Coronary artery (tissue), 2 donors: ENCODE measurements around the gene IL31RA.

ENCODE experiments used
- DNase-seq: peaks from one replicate; pipeline ENCODE4 v3.0.0-alpha.2; 2017; ENCODE audit warnings: low spot score
- H3K27ac ChIP-seq, 2 donors: fragments of 200-600 bp; sonication (generic); one replicate each; pipeline ENCODE4 v1.5.1; 2016 to 2019
- H3K4me3 ChIP-seq: fragments of 200-600 bp; sonication (generic); 2 replicates; pipeline ENCODE4 v1.5.1; 2016; ENCODE audit warnings: mild to moderate bottlenecking, moderate library complexity
- CTCF ChIP-seq: fragments of 200-600 bp; sonication (generic); IDR thresholded peaks from one replicate; pipeline ENCODE4 v1.5.1; 2019; ENCODE audit warnings: antibody characterized with exemption

The IL31RA gene

GRCh38 chr5:55899344-55899743 is 48.2 kb downstream of the IL31RA start:
- no peak for DNase-seq
- no peak for TF ChIP-seq CTCF

GRCh38 chr5:55900068-55900467 is 48.9 kb downstream of the IL31RA start:
- no peak for TF ChIP-seq CTCF
- H3K4me3 ChIP-seq: no peak overlapping the region
- DNase-seq: no peak
- no peak overlapping the region for H3K27ac ChIP-seq

More at GRCh38 chr5:55899344-55899743, 48.2 kb downstream of the IL31RA start:
- no peak overlapping the region for H3K27ac ChIP-seq
- H3K4me3 ChIP-seq: no peak overlapping the region

- no peak for TF ChIP-seq CTCF
- DNase-seq: no peak
- Histone ChIP-seq H3K27ac (no peak overlapping the region), H3K4me3 (no peak overlapping the region)
These were observed 49.6 kb downstream of the IL31RA start for GRCh38 chr5:55900776-55901175.

GRCh38 chr5:55902696-55903095 is 51.5 kb downstream of the IL31RA start:
- Histone ChIP-seq H3K4me3 (no peak overlapping the region), H3K27ac (no peak overlapping the region)
- no peak for DNase-seq
- no peak for TF ChIP-seq CTCF

- DNase-seq: no peak
- no peak for TF ChIP-seq CTCF
- Histone ChIP-seq H3K4me3 (no peak overlapping the region), H3K27ac (no peak overlapping the region)
These were observed 52.1 kb downstream of the IL31RA start for GRCh38 chr5:55903121-55903701.

- Histone ChIP-seq H3K4me3 (no peak overlapping the region), H3K27ac (no peak overlapping the region)
- no peak for TF ChIP-seq CTCF
- no peak for DNase-seq
These were observed 53.0 kb downstream of the IL31RA start for GRCh38 chr5:55904152-55904551.

- TF ChIP-seq CTCF: no peak
- H3K27ac ChIP-seq: no peak overlapping the region
- no peak for DNase-seq
- no peak overlapping the region for H3K4me3 ChIP-seq
These were observed 54.1 kb downstream of the IL31RA start for GRCh38 chr5:55905251-55905650.
